ENCODE results near the gene ATAD3A.

GRCh38 chr1:1477206-1477605 lies 34.8 kb upstream of the ATAD3A start:
- TF ChIP-seq CTCF (IDR thresholded peaks at IDR 0.05; ENCODE audit: low read depth, low read length, poor library complexity, severe bottlenecking) (no peak), EZH2phosphoT487 (IDR thresholded peaks at IDR 0.05; ENCODE audit: borderline replicate concordance, low read length) (no peak)
